HG02678 (cell line): ENCODE data around the gene NAV2.

Experiments
- ATAC-seq: cut with Tn5 transposase; IDR thresholded peaks from one replicate; pipeline ENCODE4 v1.9.1; 2021; ENCODE audit warnings: mild to moderate bottlenecking, moderate library complexity; ENCODE audit not compliant: unreplicated experiment

Gene NAV2

DNA sequence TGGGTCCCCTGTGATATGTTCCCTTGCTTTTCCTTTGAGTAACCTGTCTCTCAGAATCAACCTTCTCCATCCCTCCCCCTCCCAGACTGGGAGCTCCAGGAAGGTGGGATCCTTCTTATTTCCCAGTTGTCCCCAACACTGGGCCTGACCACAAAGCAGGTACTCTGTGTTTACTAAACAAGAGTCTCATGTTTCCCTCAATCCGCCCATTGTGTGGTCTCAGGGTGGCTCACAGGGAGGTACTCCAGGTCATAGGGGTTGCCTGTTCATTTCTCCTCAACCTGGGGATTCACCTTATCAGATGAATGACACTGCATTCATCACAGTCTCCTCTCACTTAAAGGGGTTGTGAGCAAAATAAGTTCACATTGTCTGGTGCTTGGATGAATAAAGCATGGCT lies 26.4 kb upstream of the NAV2 start:
- no peak for ATAC-seq

DNA sequence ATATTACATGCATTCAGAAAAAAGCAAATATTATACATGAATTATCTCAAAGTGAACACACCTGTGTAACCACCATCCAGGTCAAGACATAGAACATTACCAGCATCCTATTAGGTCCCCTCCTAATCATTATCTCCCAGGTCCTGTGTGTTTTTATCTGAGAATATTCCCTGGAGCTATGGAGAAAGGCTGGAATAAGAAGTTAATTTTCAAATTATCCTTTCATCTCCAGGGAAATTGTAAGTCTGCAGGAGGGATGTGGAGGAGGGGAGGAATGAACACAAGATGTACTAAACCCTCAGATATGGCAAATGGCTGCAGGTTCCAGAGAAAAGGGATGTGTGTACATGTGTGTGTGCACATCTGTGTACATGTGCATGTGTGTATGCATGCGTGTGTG lies 25.2 kb upstream of the NAV2 start:
- ATAC-seq: no peak

DNA sequence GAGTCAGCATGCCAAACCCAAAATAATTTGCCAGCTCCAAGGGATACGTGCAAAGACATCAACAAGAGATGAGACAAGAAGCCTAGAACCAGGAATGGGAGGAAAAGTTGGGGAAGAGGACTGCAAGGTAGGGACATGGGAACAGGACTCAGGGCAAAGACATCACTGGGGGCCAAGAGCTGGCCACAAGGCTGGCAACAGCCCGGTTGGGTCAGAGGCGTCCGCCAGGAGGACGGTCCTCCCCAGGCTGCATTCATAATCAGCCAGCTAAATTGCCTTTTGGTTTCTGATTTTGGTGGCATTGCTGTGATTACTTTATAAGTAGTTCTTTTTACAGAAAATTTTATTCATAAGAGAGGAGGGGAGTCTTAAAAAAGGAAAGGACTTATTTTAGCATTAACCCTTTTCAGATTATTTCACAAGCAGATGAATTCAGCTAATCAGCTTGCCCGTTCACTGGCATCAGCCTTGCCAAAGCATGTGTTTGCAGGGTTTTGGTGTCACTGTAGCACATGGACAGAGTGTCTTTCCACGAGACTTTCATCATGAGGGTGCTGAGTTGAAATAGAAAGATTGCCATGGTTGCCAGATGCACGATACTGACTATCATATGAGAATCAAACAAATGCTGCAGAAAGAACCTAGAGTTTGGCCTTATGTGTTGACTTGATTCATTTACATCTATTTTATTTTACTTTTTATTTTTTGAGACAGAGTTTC lies 23.2 kb upstream of the NAV2 start:
- ATAC-seq: no peak

DNA sequence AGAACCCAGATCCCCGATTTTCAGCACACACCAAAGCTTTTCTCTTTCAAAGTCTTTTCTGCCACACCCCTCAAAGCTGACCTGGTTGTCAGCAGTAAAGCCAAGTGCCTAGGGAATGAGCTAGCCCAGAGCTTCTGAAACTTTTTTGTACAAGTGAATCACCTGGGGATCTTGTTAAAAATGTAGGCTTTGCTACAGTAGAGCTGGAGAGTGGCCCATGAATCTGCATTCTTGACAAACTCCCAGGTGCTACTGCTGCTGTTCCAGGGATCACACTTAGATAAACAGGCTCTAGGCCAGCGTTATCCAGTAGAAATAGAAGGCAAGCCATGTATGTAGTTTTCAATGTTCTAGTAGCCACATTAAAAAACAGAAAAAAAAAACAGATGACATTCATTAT lies 21.8 kb upstream of the NAV2 start:
- ATAC-seq: no peak

DNA sequence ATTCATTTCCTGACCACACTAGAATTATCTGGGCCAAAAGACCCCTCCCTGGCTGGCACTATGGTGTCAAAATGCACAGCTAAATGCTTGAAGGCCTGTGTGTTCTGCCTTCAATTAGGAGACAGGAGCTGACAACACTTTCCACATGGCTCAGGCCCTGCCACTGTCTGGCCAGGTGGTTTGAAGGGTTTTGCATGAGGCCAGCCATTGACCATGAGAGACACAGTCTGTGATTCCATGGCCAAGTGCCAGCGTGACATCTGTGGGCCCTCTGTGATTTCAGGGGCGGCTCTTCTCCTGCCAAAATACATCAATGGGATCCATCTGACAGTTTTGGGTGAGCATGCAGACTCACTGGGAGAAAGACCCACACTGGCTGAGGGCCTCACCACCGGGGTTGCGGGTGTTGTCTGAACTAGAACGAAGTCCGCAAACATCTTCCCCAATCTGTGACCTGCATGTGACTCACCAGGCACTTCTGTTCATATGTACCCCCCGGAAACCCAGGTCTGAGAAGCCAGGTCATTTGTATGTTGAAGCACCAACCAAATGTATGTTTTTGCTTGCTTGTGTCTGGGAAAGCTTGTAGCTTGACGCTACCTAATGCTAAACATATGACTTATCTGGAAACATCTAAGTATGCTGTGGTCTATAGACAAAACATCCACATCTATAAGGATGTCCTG lies 20.7 kb upstream of the NAV2 start:
- ATAC-seq: no peak

DNA sequence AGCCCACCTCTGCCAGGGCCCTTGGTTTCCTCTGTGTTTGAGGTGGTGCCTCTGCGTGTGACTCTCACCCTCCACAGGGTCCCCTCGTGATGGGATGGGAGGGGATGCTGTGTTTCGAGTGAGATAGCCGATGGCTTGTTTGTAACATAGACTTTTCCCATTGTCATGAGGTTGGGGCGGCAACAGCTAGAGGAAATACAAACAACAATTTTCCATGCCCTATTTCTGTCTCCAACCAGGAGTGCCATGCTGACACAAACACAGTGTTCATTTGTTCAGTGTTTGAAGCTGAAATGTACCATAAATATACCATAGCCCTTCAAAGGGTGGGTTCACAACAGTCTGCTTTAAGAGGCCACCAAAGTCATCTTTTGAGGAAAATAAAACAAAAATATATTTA lies 19.5 kb upstream of the NAV2 start:
- ATAC-seq: no peak

DNA sequence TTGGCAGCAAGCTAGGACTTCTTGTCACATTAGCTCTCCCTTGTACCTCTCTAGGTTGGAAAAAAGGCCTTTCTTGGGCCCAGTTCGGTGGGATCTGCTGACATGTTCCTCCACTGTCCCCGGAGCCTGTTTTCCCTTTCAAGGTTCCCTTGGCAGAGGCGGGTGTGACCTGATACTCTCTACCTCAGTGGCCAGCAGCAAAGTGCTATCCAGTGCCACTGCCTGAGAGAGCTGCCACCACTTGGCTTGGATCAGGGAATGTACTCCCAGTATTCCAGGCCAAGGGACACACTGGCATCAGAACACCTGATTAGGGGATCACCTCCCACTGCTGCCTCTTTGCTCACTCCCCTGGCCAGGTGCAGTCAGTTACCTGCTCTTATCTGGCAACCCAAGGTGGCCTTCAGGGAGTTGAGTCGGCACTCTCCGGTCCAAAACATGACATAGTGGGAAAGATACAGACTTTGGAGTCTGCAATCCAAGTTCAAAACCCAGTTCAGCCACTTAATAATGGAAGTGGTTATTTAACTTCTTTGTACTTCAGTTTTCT lies 17.8 kb upstream of the NAV2 start:
- no peak for ATAC-seq

DNA sequence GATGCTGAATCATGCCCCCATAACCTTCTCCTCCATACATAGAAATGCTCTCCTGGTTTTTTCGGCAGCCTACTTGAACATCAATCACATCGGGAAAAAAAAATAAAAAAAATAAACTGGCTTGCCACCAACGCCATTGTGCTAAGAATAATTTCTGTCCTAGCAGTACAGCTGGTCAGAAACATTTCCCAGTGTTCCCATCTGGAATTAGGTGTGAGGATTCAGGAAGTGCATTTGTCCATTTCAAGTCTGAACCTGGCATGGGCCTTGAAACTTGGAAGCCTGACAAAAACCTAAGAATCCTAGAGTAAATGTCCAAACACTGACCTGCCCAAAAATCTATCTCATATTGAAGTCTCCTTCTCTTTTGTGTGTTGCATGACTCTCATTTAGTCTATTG lies 16.6 kb upstream of the NAV2 start:
- ATAC-seq: no peak

DNA sequence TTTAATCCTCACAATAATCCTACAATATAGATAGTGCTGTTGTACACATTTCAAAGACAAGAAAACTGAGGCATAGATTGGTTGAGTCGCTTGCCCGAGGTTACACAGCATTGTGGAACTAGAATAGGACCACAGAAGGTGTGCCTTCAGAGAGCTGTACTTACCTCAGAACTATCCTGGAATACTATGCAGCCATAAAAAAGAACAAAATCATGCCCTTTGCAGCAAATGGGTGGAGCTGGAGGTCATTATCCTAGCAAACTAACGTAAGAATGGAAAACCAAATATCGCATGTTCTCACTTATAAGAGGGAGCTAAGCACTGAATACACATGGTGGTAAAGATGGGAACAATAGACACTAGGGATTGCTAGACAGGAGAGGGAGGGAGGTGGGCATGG lies 15.7 kb upstream of the NAV2 start:
- ATAC-seq: no peak

DNA sequence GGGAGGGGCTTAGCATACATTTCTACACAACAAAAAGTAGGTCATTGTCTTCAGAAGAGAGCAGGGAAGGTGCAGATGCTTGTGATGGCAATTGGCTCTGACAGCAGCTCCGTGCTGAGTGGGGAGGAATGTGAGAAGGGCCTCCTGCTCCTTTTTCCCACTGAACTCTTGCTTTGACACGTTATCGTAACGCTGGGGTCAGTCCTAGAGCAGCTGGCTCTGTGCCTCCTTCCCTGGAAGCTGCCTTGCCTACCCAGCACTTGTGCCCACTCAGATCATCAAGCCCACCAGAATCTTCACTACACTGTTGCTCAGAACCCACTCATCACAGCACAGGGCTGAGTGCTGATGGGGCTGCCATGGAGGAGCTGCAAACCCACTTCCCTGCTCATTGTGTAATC lies 14.9 kb upstream of the NAV2 start:
- no peak for ATAC-seq

DNA sequence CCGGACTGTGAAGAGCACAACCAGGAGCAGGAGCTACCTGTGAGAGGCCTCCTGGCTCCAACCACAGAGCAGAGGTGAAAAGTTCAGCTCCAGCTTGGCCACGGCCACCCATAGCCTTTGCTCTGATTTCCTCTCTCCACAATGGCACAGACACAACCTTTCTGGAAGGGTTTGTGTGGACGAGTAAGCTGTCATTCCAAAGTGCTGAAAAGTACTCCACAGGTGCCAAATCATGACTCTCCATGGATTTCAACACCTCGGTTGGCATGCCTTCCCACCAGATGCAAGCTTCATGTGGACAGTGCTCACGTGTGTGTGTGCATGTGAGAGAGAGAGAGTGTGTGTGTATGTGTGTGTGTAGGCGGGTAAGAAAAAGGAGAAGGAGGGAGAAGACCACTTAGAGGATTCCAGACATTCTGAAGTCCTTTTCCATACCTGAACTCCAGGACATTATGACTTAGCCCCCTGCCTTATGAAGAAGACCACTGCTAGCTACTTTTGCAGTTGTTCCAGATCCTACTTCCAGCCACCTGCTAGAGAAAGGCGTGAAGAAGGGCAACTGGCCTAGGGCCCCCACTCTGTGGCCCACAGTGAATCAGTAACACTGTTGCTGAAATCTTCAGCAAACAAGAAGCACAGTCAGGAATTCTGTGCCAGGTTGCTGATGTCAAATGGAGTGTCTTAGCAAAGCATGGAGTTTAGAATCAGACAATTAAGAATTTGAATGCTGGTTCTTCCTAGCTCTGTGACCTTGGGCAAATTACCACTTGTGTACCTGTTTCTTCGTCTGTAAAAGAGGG lies 13.9 kb upstream of the NAV2 start:
- no peak for ATAC-seq

DNA sequence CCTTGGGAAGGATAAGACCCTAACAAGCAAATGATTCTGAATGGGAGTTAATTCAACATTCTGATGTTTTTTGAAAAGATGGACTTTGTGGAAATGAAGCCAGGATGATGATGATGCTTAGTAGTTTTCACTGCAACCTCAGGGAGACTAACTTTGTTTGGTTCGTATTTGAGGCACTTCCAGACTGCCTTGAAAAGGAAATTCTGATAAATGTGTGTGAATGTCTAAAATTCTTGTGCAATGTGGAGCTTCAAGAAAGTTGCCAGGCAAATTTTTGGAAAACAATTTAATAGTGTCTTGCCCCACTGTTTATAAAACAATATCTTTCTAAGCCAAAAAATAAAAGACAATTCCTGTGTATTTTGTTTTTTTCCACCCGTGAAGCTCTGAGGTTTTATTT lies 11.2 kb upstream of the NAV2 start:
- ATAC-seq: no peak

DNA sequence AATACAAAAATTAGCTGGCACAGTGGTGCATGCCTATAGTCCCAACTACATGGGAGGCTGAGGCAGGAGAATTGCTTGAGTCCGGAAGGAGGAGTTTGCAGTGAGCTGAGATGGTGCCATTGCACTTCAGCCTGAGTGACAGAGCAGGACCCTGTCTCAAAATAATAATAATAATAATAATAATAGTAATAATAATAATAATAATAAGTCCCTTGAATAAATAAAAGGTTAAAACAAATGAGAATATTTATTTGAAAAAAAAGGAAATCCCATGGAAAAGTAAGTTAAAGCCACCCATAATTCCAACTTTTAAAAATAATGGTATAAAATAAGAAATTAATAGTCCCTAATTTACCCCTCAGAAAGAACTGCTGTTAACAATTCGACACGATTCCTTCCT lies 10.0 kb upstream of the NAV2 start:
- ATAC-seq: no peak

DNA sequence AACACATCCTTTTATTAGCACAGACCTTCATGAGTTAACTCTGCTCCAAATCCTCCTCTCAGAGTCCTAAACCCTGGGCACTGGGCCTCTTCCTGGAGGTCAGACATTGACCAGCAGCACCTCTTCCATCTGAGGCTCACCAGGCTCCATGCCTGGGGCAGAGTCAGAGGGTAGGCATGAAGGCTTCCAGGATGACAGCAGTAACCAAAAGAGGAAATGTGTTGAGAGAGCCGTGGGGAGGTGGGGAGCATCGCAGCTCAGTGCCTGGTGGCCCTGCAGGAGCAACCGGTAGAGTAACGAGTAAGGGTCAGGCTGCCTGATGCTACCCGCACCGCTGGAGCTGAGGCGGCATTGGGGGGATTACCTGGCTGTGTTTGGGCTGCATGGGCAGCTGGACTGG lies 9.4 kb upstream of the NAV2 start:
- no peak for ATAC-seq

DNA sequence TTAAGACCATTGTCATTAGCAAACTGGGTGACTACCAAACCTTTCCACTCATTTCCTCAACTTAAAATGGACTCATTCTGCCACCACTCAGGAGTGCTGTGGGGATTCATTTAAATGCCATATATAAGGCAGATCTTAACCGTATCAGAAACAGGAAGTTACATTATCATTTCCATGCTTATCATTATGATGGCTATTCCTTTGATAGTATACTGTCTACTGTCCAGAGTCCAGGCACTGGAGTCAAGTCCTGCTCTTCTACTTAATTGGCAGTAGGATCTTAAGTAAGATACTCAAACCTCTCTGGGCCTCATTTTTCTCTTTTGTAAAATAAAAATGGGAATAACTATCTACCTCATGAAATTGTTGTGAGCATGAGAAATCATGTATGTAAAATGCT lies 8.4 kb upstream of the NAV2 start:
- no peak for ATAC-seq

DNA sequence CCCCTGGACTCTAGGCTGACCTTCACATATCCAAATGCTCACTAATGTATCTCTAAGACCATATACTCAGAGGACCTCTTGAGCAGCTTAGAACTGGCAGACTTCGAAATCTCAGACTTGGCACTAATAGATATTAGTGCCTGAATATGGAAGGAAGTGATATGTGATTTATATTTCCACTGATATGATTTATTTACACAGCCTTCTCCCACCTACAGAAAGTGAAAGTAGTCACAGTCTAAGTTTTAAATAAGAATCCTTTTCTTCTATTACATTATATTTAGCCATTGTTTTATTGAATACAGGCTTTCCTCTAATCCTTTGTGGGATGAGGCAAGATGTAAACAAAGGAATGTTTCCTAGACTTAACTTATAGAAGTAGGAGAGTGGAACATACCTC lies 6.7 kb upstream of the NAV2 start:
- no peak for ATAC-seq

DNA sequence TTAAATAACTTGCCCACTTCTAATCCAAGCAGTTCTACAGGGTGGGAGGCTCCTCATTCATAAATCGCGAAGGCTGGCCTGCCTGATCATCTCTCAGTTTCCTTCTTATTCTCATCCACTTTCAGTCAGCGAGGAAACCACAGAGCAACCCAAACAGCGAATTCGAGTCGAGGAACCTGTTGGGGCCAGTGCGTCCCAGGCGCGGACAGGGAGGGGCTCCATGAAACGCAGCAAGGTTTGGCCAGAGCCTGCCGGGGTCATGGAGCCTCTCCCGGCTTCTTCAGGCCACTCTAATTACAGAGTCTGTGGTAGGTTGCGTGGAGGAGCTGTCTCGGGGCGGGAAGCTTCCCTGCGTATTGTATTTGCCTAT lies 741 bp upstream of the NAV2 start:
- ATAC-seq: no peak

DNA sequence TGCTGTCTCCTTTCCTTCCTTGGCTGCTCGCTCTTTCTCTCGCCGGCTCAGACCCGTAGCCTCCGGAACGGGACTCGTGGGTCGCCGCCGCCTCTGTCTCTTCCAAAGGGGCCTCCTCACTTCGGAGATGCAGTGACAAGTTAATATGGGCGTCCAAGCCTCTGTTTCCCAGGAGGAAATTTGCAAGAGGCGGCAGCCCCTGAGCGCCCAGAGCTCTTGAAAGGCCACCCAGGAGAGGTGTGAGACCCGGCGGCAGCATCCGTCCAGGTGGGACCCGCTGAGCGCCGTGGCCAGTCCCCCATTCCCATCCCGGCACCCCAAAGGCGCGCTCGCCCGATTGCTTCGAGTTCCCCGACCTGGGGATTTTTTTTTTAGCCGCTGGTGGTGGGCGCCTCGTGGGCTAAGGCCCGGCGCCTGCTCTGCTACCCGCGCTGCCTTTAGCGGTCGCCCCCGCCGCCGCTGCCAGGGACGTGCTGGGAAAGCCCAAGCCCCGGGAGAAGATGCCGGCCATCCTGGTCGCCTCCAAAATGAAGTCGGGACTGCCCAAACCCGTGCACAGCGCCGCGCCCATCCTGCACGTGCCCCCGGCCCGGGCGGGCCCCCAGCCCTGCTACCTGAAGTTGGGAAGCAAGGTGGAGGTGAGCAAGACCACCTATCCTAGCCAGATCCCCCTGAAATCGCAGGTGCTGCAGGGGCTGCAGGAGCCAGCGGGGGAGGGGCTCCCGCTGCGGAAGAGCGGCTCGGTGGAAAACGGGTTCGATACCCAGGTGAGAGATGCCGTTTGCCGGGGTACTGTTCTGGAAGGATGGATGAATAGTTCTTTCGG lies 772 bp downstream of the NAV2 start:
- ATAC-seq: peak; percentile 14

DNA sequence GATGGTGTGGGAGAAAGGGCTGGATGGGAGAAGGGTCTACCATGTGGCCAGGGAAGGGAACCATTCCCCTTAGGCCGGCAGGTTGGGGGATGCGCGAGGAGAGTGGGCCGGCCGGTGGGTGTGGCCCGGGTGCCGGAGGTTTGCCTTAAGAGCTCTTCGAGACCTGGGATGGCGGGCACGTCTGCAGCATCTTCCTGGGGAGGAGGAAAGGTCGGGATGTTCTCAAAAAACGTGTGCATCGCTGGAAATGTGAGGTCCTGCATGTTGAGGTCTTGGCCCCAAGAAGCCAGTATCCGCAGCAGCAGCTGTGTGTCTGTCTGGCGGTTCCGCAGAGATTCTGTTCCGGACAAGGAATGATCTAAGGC lies 1.4 kb downstream of the NAV2 start:
- ATAC-seq: no peak

DNA sequence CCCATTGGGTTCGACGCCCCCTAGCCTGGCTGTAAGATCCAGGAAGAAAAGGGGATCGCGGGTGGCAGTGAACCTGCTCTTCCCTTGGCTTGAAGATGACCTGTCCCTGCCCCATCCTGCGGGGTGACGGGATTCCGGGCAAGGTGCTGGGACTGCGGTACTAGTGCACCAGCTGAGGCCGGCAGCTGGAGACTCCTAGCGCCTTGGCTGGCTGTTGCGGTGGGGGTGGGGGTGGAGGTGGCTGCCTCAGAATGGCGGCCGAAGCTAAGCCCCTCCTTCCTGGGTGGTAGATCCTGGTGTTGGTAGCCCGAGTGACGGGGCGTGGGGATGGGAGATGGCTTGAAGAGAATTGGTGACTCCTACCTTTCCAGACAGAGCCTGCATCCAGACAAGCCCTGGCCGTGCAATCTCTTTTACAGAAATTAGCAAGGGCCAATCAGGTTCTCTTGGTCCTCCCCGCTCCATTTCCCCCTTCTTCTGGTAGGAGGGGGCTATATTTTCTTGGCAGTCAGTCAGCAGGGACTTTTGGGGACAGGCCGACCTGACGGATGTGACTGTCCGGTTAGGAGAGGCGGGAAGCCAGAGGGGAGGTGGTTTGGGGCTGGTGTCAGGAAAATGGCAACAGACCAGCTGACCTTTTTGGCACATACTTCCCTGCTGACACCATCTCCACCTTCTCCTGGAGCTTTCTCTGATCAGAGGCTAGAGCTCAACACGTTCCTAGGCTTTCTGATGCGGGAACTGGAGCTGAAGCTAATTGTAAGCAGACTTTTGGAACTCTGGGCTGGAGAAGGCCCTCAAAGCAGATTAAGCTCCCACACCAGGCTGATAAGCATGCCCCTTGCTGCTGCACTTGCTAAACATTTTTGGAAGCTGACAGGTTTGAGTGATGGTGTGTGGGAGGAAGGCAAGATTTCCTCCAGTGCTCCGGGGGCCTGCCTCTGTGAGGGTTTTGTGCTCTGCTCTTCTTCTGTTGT lies 2.0 kb downstream of the NAV2 start:
- no peak for ATAC-seq
